T-cell (primary cell): ENCODE data around the gene RBCK1. TPM values are rescaled to one million over a fixed set of nuclear protein-coding genes. Genes with fewer than 3 reads are reported as not detected.

Source experiments
- ATAC-seq, 4 experiments: fragments of 200-7000 bp in 3 of 4; fragments of 150-1000 bp in 1 of 4; cut with Tn5 transposase; replicated peaks in 1 of 4; 1 replicate in 3 of 4; 2 replicates in 1 of 4; pipeline ENCODE4 v1.10.0; 2021; ENCODE audit warnings: moderate library complexity in 3 of 4, mild to moderate bottlenecking in 2 of 4, moderate number of reproducible peaks in 1 of 4
- CTCF ChIA-PET, 2 donors: fragments of 300-600 bp; sonication (Branson Sonifier 250); formaldehyde crosslinking; loops; one replicate each; lab custom pipeline; 2022; ENCODE audit warnings: antibody characterized with exemption in 2 of 2; lab: Charles Lee
- POLR2A ChIA-PET, 2 donors: fragments of 300-600 bp; sonication (Branson Sonifier 250); formaldehyde crosslinking; loops; one replicate each; lab custom pipeline; 2022; ENCODE audit warnings: antibody characterized with exemption in 2 of 2; lab: Charles Lee
- DNase-seq, 35 experiments: peaks; one replicate each; pipeline versions ENCODE4 v3.0.0 to v3.0.0-alpha.2; 2013 to 2023
- H3K27ac ChIP-seq: one replicate; pipeline ENCODE4 v1.5.1; 2013; ENCODE audit warnings: low read length
- H3K27me3 ChIP-seq, 2 experiments: replicated peaks in 1 of 2; 1 replicate in 1 of 2; 2 replicates in 1 of 2; pipeline versions ENCODE4 v1.6.1 to v1.7.0; 2013; ENCODE audit warnings: low read length in 1 of 2, mixed read lengths in 1 of 2; ENCODE audit not compliant: control insufficient read depth in 2 of 2, insufficient read depth in 2 of 2; ENCODE audit errors: extremely low read depth in 1 of 2
- H3K36me3 ChIP-seq, 2 donors: 1 replicate in 1 of 2; 2 replicates in 1 of 2; pipeline versions ENCODE4 v1.6.1 to v1.7.0; 2013; ENCODE audit warnings: low read length in 1 of 2; ENCODE audit not compliant: control insufficient read depth in 2 of 2, insufficient read depth in 1 of 2; ENCODE audit errors: extremely low read depth in 1 of 2
- H3K4me1 ChIP-seq, 2 experiments: 1 replicate in 1 of 2; 2 replicates in 1 of 2; pipeline versions ENCODE4 v1.6.1 to v1.7.0; 2013; ENCODE audit warnings: low read length in 2 of 2, mixed read lengths in 1 of 2; ENCODE audit not compliant: insufficient read depth in 2 of 2, control insufficient read depth in 1 of 2; ENCODE audit errors: extremely low read depth in 1 of 2
- H3K4me3 ChIP-seq, 2 donors: 1 replicate in 1 of 2; 2 replicates in 1 of 2; pipeline versions ENCODE4 v1.5.1 to v1.7.0; 2013; ENCODE audit warnings: mild to moderate bottlenecking in 2 of 2, low read length in 1 of 2, moderate library complexity in 1 of 2; ENCODE audit not compliant: control insufficient read depth in 1 of 2; ENCODE audit errors: extremely low read depth in 1 of 2
- H3K9me3 ChIP-seq: 2 replicates; pipeline ENCODE4 v1.7.0; 2013
- H3K27ac Mint-ChIP-seq, 2 donors: one replicate each; pipeline ENCODE4 v1.8.0; 2020 to 2021; ENCODE audit warnings: mild to moderate bottlenecking in 2 of 2, mixed read lengths in 2 of 2
- H3K27me3 Mint-ChIP-seq, 2 donors: one replicate each; pipeline ENCODE4 v1.8.0; 2021 to 2022; ENCODE audit warnings: mixed read lengths in 2 of 2
- H3K36me3 Mint-ChIP-seq: one replicate; pipeline ENCODE4 v1.8.0; 2021; ENCODE audit warnings: mixed read lengths
- H3K4me1 Mint-ChIP-seq, 3 donors: one replicate each; pipeline ENCODE4 v1.8.0; 2020 to 2022; ENCODE audit warnings: mixed read lengths in 3 of 3, mild to moderate bottlenecking in 1 of 3
- H3K4me3 Mint-ChIP-seq, 3 donors: one replicate each; pipeline ENCODE4 v1.8.0; 2020 to 2022; ENCODE audit warnings: mild to moderate bottlenecking in 3 of 3, mixed read lengths in 3 of 3, moderate library complexity in 3 of 3
- H3K9me3 Mint-ChIP-seq, 3 donors: one replicate each; pipeline ENCODE4 v1.8.0; 2020 to 2022; ENCODE audit warnings: mixed read lengths in 3 of 3
- WGBS: methylation state at CpG from one replicate; pipeline ENCODE4 v1.1.5; 2013; ENCODE audit warnings: missing lambda C conversion rate; ENCODE audit not compliant: insufficient coverage; 5-methylcytosine and 5-hydroxymethylcytosine counted together
- total RNA-seq, 35 experiments: library from RNA in 6 of 35; stranded (reverse) in 6 of 35; fragments of 120-200 nt in 1 of 35; gene quantifications; one replicate each; pipeline versions ENCODE4 v1.2.1 to v1.2.4 and lab custom pipeline; 2013 to 2026

Gene RBCK1
- total RNA-seq, 5 donors from 2014 or later (not counting 1 experiment from before 2014, with no cell fraction given) = 87.0 to 110 (median 105) TPM

DNA sequence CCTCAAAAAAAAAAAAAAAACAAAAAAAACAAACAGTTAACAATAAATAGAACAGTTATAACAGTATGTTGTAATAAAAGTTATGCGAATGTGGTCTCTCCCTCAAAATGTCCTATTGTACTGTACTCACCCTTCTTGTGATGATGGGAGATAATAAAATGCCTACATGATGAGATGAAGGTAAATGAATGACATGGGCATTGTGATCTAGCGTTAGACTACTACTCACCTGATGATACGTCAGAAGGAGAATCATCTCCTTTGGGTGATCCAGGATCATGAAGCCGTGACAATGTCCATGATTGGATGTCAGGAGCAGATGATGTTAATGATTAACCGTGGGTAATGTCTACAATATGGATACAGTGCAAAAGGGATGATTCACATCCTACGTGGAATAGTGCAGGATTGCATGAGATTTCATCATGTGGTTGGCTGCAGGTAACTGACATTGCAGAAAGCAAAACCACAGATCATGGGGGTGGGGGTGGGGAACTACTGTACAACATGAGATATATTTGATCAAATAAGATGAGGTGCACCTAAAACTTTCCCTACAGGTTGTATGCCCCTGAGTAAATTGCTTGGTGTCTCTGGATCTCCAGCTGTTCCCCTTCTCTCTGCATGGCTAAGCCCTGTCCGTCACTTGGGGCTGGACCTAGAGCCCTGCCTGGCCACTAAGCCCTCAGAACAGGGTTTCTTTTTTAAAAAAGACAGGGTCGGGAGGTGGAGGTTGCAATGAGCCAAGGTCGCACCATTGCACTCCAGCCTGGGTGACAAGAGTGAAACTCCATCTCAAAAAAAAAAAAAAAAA lies 6.2 kb upstream of the RBCK1 start:
- CTCF ChIA-PET = no interaction called here
- no peaks in the 10 kb centered on the region for H3K9me3 ChIP-seq
- peaks cover 15 to 21% (median 19%) of the 10 kb centered on the region in 3 donors for H3K4me1 Mint-ChIP-seq
- DNase-seq (no peak), ATAC-seq (no peak)
- no peak overlapping the region for H3K4me3 Mint-ChIP-seq
- no peak overlapping the region for H3K27ac Mint-ChIP-seq
- peaks cover 2 to 14% of the 10 kb centered on the region in 2 experiments for H3K4me1 ChIP-seq
- 71% methylated on average over 5 of the region's 9 CpGs for WGBS
- no peaks in the 10 kb centered on the region for H3K9me3 Mint-ChIP-seq
- H3K27ac ChIP-seq = no peak overlapping the region
- H3K36me3 ChIP-seq = peaks cover 3 to 9% of the 10 kb centered on the region in 2 donors
- no peaks in the 10 kb centered on the region for H3K27me3 ChIP-seq
- POLR2A ChIA-PET = no interaction called here
- H3K27me3 Mint-ChIP-seq = no peaks in the 10 kb centered on the region
- no peak overlapping the region for H3K4me3 ChIP-seq
- peaks cover 13% of the 10 kb centered on the region for H3K36me3 Mint-ChIP-seq

DNA sequence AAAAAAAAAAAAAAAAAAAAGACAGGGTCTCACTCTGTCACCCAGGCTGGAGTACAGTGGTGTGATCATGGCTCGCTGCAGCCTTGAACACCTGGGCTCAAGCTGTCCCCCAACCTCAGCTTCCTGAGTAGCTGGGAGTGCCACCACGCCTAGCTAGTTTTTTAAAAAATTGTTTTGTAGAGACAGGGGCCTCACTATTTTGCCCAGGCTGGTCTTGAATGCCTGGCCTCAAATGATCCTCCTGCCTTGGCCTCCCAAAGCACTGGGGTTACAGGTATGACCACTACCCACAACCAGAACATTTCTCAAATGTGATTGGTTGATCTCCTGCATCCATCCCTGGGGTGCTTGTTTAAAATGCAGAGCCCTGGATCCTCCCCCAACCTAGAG lies 5.6 kb upstream of the RBCK1 start:
- Mint-ChIP-seq H3K9me3 (no peaks in the 10 kb centered on the region), H3K4me1 (peaks cover 21 to 27% (median 25%) of the 10 kb centered on the region in 3 donors), H3K27ac (peak overlapping the region in 1 of 2 donors; percentile 19), H3K36me3 (peaks cover 10% of the 10 kb centered on the region), H3K27me3 (no peaks in the 10 kb centered on the region), H3K4me3 (no peak overlapping the region)
- ATAC-seq (no peak), DNase-seq (no peak)
- ChIA-PET POLR2A (interaction anchor here in 1 of 2 donors (0.5 kb wide), 1 partner anchor 54 kb away, joined by 3 read pairs; no protein-coding TSS in a partner anchor), CTCF (no interaction called here)
- H3K36me3 ChIP-seq = peaks cover 3% of the 10 kb centered on the region in 2 donors
- H3K27ac ChIP-seq = no peak overlapping the region
- no peak overlapping the region for H3K4me3 ChIP-seq
- 11% methylated on average over 1 of the region's 2 CpGs for WGBS
- no peaks in the 10 kb centered on the region for H3K27me3 ChIP-seq
- H3K9me3 ChIP-seq = no peaks in the 10 kb centered on the region
- peaks cover 2 to 20% of the 10 kb centered on the region in 2 experiments for H3K4me1 ChIP-seq

DNA sequence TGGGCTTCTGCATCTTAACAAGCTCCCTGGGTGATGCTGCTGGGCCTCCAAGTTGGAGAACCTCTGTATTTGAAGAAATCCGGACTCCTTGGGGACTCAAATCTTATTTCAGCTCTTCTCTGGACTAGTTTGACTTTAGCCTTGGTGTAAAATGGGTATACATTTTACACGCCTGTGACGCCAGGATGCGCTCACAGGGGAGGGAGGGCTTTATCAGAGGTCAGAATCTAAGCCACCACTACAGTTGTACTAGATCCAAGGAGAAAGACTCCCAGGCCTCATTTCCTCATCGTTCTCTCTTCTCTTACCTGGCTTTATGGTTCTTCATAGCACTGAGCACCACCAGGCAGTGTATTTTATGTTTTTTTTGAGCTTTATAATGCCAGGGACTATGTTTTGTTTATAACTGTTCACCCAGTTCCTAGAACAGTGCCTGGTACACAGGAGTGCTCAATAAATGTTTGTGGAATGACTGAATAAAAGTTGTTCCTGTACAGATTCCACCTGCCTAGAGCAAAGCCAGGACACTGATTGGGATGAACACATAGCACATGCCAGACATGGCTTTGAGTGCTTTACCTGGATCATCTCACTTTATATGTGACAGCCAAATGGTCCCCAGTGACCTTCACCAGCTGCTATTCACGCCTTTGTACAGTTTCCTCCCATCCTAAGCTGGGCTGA lies 5.1 kb upstream of the RBCK1 start:
- Histone ChIP-seq H3K27me3 (no peaks in the 10 kb centered on the region), H3K27ac (no peak overlapping the region), H3K4me3 (no peak overlapping the region), H3K36me3 (peaks cover 0 to 3% of the 10 kb centered on the region in 2 donors), H3K4me1 (peaks cover 2 to 22% of the 10 kb centered on the region in 2 experiments), H3K9me3 (no peaks in the 10 kb centered on the region)
- Mint-ChIP-seq H3K36me3 (peaks cover 4% of the 10 kb centered on the region), H3K27me3 (no peaks in the 10 kb centered on the region), H3K9me3 (no peaks in the 10 kb centered on the region), H3K4me3 (peak overlapping the region in 1 of 3 donors; percentile 34), H3K4me1 (peaks cover 22 to 28% (median 25%) of the 10 kb centered on the region in 3 donors), H3K27ac (peak overlapping the region in 1 of 2 donors; percentile 48)
- no peak for ATAC-seq
- peak in 1 of 35 experiments; percentile 60 for DNase-seq
- ChIA-PET POLR2A (interaction anchor here in 1 of 2 donors (0.5 kb wide), 1 partner anchor 54 kb away, joined by 3 read pairs; no protein-coding TSS in a partner anchor), CTCF (no interaction called here)
- WGBS = no CpG with 5 or more reads among the region's 6 CpGs

DNA sequence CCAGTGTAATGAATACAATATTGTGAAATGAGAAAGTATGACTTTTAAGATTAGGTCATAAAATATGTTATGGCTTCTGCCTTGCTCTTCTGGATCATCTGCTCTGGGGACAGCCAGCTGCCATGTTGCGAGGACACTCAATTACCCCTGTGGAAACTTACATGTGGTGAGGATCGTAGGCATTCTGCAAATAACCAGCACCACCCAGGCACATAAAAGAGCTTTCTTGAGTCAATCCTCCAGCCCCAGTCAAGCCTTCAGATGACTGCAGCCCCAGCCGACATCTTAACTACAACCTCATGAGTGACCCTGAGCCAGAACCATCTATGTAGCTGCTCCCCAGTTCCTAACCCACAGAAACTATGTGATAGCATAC lies 4.5 kb upstream of the RBCK1 start:
- no peak overlapping the region for H3K4me3 Mint-ChIP-seq
- H3K27ac Mint-ChIP-seq = no peak overlapping the region
- ATAC-seq (no peak), DNase-seq (no peak)
- Histone ChIP-seq H3K9me3 (no peaks in the 10 kb centered on the region), H3K27ac (no peak overlapping the region), H3K36me3 (no peaks in the 10 kb centered on the region), H3K4me1 (peaks cover 2 to 23% of the 10 kb centered on the region in 2 experiments), H3K27me3 (no peaks in the 10 kb centered on the region), H3K4me3 (no peak overlapping the region)
- WGBS = 100% methylated on average over 3 of the region's 3 CpGs
- no peaks in the 10 kb centered on the region for H3K27me3 Mint-ChIP-seq
- ChIA-PET POLR2A (no interaction called here), CTCF (no interaction called here)
- H3K4me1 Mint-ChIP-seq = peaks cover 22 to 28% (median 25%) of the 10 kb centered on the region in 3 donors
- H3K9me3 Mint-ChIP-seq = no peaks in the 10 kb centered on the region
- H3K36me3 Mint-ChIP-seq = peaks cover 1% of the 10 kb centered on the region

DNA sequence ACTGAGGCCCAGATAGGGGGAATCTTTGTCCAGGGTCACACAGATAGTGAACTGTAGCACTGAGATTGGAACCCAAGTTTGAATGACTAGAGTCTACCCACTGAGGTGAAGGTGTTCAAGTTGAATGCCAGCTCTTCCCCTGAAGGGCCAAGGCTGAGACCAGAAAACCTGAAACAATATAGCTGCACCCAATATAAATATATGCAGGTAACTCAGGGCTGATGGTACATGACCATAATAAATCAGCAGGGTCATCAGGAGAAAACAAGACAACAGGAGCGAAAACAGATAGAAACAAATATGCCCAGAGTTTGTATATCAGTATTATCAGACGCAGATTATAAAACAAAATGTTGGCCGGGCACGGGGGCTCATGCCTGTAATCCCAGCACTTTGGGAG lies 4.0 kb upstream of the RBCK1 start:
- ChIA-PET POLR2A (no interaction called here), CTCF (no interaction called here)
- no peaks in the 10 kb centered on the region for H3K9me3 ChIP-seq
- DNase-seq (no peak), ATAC-seq (no peak)
- peaks cover 26 to 31% (median 28%) of the 10 kb centered on the region in 3 donors for H3K4me1 Mint-ChIP-seq
- 100% methylated on average over 3 of the region's 4 CpGs for WGBS
- H3K36me3 ChIP-seq = no peaks in the 10 kb centered on the region
- H3K4me3 Mint-ChIP-seq = no peak overlapping the region
- no peaks in the 10 kb centered on the region for H3K27me3 ChIP-seq
- H3K4me3 ChIP-seq = no peak overlapping the region
- H3K36me3 Mint-ChIP-seq = no peaks in the 10 kb centered on the region
- no peak overlapping the region for H3K27ac ChIP-seq
- no peaks in the 10 kb centered on the region for H3K27me3 Mint-ChIP-seq
- no peak overlapping the region for H3K27ac Mint-ChIP-seq
- no peaks in the 10 kb centered on the region for H3K9me3 Mint-ChIP-seq
- peaks cover 4 to 28% of the 10 kb centered on the region in 2 experiments for H3K4me1 ChIP-seq
